Left forelimb (tissue), 1 donor: Measurements from ENCODE around the gene ITPK1.
"Not testable (repeated sequence)": the region's sequence is repeated elsewhere in the genome, so short reads cannot be mapped to it uniquely, and the experiment has no call there.

Source experiments
- DNase-seq: peaks from one replicate; pipeline ENCODE4 v3.0.0-alpha.2; 2018; ENCODE audit warnings: low spot score

Gene ITPK1

GRCh38 chr14:93084866-93085857 lies 30.6 kb downstream of the ITPK1 start:
- DNase-seq: no peak

- DNase-seq: no peak
Observed at GRCh38 chr14:93084402-93084801, 31.3 kb downstream of the ITPK1 start.

DNA sequence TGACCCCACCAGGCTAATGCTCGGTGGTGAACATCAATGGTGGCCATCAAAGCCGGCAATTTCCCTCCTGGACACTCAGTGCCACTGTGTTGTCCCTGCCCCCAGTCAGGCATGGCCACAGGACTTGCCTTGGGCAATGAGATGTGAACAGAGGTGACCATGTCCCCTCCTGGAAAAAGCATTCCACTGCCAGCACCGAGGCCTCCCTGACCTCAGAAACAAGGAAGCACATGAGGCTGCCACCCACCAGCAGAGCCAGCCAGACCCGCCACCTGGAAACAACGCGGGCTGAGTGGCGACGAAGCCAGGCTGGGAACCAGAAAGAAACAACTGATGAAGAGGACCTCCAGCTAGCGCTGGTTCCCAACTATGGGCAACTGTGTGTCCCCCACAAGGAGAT lies 31.8 kb downstream of the ITPK1 start:
- DNase-seq: no peak

DNA sequence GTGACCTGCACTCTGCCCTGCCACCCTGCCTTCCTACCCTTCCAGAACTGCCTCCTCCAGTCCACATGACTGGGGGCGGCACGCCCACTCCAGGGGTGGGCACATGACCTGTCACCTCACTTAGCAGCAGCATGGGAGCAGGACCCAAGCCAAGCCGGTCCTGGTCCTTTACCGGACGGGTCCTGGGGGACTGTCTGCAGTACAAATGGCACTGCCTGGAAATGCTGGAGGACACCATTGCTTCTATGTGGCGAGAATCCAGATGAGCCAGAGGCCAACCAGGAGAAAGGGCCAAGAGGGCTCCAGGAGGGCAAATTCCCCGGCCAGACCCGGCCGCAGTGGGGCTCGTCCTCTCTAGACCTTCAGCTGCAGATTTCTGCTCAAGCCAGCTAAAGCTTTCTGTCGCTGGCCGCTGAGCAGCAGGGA lies 33.1 kb downstream of the ITPK1 start:
- DNase-seq: no peak

GRCh38 chr14:93081876-93082570 lies 33.7 kb downstream of the ITPK1 start:
- no peak for DNase-seq

DNA sequence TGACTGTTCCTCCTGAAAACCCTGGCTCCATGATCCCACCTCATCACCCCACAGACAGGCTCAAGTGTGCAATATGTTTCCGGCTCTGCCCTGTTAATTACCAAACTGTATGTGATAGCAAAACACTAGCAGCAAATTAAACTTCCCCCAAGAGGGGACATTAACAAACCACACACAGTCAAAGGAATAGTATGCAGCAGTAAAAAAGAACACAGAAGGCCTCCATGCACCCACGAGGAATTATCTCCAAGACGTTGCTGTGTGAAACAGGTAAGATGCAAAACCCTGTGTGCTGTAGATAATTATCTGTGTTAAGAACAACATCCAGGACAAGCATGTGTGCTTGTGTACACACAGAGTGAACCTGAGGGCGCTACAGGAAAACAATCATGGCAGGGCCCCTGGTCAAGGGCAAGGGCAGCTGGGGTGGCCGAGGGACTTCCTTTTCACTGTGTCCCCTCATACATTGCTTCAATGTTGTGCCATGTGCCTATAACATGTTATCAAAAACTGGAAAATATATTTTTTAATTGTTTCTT lies 35.8 kb downstream of the ITPK1 start:
- no peak for DNase-seq

GRCh38 chr14:93079321-93079720 lies 36.4 kb downstream of the ITPK1 start:
- no peak for DNase-seq

DNA sequence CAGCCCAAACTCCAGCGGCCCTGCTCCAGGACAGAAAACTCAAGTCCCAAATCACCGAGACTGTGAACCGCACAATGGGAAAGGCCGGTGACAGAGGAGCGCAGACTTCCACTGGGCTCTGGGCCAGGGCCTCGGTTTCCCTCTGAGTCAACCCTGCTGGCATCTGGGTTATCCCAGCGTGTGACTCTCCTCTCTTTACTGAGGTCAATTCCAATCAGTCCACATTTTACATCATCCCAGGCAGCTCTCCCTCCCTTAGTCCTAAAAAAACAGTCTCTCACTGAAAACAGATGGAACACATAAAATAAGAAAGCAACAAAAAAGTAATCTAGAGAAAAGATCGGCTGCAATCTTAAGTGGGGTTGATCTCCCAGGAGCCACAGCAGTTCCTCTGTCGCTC lies 36.9 kb downstream of the ITPK1 start:
- no peak for DNase-seq

GRCh38 chr14:93076755-93077154 lies 39.0 kb downstream of the ITPK1 start:
- no peak for DNase-seq

GRCh38 chr14:93075891-93076290 lies 39.8 kb downstream of the ITPK1 start:
- no peak for DNase-seq

GRCh38 chr14:93073910-93074769 lies 41.6 kb downstream of the ITPK1 start:
- no peak for DNase-seq

DNA sequence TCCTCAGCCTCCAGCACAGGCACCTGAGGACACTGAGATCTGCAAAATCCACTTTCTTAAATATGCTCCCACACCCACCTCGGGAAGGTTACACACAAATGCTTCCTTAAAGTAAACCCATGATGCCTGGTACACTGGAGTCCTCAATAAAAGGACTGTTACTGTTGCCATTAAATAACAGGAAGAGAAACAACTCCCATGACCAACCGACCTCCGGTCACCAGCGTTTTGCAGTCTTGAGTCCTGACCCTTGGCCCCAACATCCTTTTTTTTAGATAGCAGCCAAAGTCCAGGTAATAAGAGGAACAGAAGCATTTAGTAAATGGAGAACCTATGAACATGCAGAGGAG lies 42.4 kb downstream of the ITPK1 start:
- no peak for DNase-seq

DNA sequence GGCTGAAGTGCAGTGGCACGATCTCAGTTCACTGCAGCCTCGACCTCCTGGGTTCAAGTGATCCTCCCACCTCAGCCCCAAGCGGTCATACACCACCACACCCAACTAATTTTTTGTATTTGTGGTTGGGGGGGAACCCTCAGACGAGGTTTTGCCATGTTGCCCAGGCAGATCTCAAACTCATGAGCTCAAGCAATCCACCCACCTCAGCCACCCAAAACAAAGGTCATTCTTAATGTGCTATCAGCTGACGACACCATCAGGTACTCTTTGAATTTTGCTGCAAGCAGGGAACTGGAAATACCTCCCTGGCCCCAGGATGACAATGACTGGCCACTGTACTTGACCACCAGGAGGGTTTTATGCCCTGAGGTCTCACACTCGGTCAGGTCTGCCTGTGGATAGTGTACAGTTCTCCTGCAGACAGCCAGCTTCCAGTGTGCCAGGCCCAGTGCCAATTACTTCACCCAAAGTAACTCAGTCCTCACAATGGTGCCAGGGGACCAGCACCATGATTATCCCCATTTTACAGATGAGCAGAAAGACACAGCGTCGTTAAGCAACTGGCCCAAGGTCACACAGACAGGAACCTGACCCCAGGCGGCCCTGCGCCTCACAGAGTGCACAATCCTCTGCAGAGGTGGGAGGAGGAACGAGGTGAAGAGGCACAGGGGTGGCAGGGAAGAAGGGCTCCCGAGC lies 42.9 kb downstream of the ITPK1 start:
- no peak for DNase-seq

- DNase-seq: no peak
Observed at GRCh38 chr14:93068711-93069110, 47.0 kb downstream of the ITPK1 start.

DNA sequence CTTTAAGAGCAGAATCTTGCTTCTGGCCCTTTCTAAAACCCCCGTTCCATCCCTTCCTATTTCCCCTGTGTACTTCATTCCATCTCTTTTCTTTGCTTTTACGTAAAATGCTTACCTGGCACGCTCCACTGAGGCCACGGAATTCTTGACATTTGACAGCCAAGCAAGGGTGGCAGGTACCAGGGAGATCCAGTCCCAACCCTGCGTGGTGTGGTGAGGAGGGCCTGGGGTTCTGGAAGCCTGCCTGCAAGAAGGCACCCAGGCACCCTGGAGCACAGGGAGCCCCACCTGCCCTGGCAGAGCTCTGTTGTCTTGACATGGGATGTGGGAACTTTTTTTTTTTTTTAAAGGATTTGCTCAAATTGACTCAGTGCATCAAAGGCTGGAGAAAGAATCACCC lies 48.6 kb downstream of the ITPK1 start:
- no peak for DNase-seq

DNA sequence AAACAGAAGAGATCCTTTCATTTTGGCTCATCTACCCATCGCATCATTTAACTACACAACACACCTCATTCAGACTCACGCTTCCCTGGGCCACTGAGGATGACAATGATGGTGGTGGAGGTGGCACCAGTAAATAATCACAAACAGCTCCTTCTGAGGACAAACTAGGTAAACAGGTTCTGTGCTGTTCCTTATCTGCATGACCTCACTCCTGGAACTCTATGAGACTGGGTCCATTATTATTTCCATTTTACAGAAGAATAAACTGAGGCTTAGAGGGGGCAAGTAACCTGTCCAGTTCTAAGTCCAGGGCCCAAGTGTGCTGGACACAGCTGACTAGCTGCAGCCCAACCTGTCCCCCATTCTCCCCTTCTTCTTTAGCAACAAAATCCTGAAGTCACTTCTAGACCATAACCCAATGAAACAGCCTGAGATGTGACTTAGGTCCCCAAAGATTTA lies 50.4 kb downstream of the ITPK1 start:
- no peak for DNase-seq

DNA sequence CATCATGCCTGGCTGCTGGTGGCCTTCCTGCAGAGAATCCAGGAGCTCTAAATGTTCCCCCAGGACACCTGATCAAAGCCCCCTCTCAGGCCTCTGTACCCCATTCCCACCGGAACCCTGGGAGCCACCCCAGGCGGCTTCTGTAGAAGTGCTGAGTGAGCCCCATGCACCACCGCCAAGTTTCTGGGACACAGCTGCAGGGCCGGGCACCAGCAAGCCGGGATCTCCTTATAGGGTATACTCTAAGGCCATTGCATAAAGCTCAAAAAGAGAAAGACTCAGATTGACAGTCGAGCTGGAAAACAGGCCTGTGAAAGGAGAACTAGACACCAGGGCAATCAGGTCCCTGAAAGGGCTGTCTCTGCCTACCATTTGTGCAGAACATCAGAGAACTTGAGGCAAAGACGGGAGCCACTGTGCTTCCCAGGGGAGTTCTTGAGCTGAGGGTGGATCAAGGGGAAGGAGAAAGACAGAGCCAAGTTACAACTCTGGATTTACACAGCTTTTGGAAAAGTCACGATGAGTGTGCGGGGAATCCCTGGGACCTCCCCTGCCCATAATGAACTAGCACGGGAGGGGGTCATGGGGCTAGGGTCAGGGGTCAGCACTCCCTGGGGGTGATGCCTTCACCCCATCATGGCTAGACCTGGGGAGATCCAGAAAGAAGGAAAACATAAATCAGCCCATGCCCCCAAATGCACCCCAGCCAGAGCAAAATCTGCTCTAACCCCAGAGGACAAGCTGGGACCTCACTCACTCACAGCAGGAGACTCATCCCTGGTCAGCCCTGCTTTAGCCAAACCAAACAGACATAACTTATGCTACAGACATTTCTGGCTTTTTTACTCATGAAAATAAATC lies 51.1 kb downstream of the ITPK1 start:
- DNase-seq: no peak

GRCh38 chr14:93063393-93063792 lies 52.3 kb downstream of the ITPK1 start:
- DNase-seq: no peak

GRCh38 chr14:93062890-93063289 lies 52.8 kb downstream of the ITPK1 start:
- no peak for DNase-seq

DNA sequence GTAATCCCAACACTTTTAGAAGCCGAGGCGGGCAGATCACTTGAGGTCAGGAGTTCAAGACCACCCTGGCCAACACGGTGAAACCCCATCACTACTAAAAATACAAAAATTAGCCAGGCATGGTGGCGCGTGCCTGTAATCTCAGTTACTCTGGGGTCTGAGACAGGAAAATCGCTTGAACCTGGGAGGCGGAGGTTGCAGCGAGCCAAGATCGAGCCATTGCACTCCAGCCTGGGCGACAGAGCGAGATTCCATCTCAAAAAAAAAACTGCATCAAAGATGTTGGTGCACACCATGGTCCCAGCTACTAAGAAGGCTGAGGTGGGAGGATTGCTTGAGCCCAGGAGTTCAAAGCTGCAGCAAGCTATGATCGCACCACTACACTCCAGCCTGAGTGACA lies 53.7 kb downstream of the ITPK1 start:
- not testable (repeated sequence) for DNase-seq
